ENCODE results near the gene ZNF282. TPM values are rescaled to one million over a fixed set of nuclear protein-coding genes. Genes with fewer than 3 reads are reported as not detected.

Gene ZNF282
- 25.3 and 44.7 TPM in 2 replicates for total RNA-seq

GRCh38 chr7:149195180-149196150 lies at the start of gene ZNF282:
TSS of gene ZNF282 (plus strand) at chr7:149195546. CDS start at chr7:149195590, 44 bp downstream.

GRCh38 chr7:149147072-149147751 lies 48.1 kb upstream of the ZNF282 start, which contains the start of gene ZNF398:
TSS of gene ZNF398 (plus strand) at chr7:149147453. CDS start at chr7:149147743, 290 bp downstream.

GRCh38 chr7:149239345-149240143 lies 44.2 kb downstream of the ZNF282 start, which contains the start of gene ZNF212:
TSS of gene ZNF212 (plus strand) at chr7:149239651. CDS start at chr7:149239779, 128 bp downstream.

GRCh38 chr7:149261829-149262617 lies 66.7 kb downstream of the ZNF282 start, which contains the start of gene ZNF783:
TSS of gene ZNF783 (plus strand) at chr7:149262196. CDS start at chr7:149262334, 138 bp downstream.

Other genes with a start within 250 kb of the ZNF282 start
- 585 and 697 TPM in 2 replicates for gene PDIA4, start 167.0 kb upstream of the ZNF282 start, total RNA-seq
- 3.5 and 5.3 TPM in 2 replicates for gene ZNF786, start 104.8 kb upstream of the ZNF282 start, total RNA-seq
- gene ZNF425, start 69.2 kb upstream of the ZNF282 start, total RNA-seq: 0.94 and 2.5 TPM in 2 replicates
- 9.3 and 13.3 TPM in 2 replicates for gene ZNF398, start 48.1 kb upstream of the ZNF282 start, total RNA-seq
- 3.0 and 6.2 TPM in 2 replicates for gene ZNF212, start 44.1 kb downstream of the ZNF282 start, total RNA-seq
- 5.2 and 6.1 TPM in 2 replicates for gene ZNF783, start 66.7 kb downstream of the ZNF282 start, total RNA-seq